GM12878 (cell line): ENCODE measurements around the gene AK4. TPM values are rescaled to one million over a fixed set of nuclear protein-coding genes. Genes with fewer than 3 reads are reported as not detected.

Experiments used
- BHLHE40 ChIP-seq, 2 experiments: fragments of 450-650 bp in 1 of 2; IDR thresholded peaks; 2 replicates each; pipeline ENCODE4 v1.6.1; 2011 to 2017; ENCODE audit warnings: low read depth in 2 of 2, borderline replicate concordance in 1 of 2, improper control_type of control experiment in 1 of 2, low read length in 1 of 2, mild to moderate bottlenecking in 1 of 2
- CBX3 ChIP-seq: fragments of 200-600 bp; sonication (generic); IDR thresholded peaks from 2 replicates; pipeline ENCODE4 v1.6.1; 2016; ENCODE audit warnings: low read depth, borderline replicate concordance
- CBX5 ChIP-seq: sonication (generic); IDR thresholded peaks from 2 replicates; pipeline ENCODE4 v1.6.1; 2016; ENCODE audit warnings: low read depth, moderate library complexity, mild to moderate bottlenecking, inconsistent platforms
- EGR1 ChIP-seq, 2 experiments: IDR thresholded peaks; 1 replicate in 1 of 2; 2 replicates in 1 of 2; pipeline ENCODE4 v1.6.1; 2011 to 2012; ENCODE audit warnings: low read depth in 2 of 2, low read length in 2 of 2, borderline replicate concordance in 1 of 2, mild to moderate bottlenecking in 1 of 2, moderate library complexity in 1 of 2
- EP300 ChIP-seq, 2 experiments: fragments of 150-350 bp in 1 of 2; IDR thresholded peaks; 2 replicates each; pipeline ENCODE4 v1.6.1; 2011 to 2012; ENCODE audit warnings: low read depth in 2 of 2, low read length in 2 of 2, borderline replicate concordance in 1 of 2, improper control_type of control experiment in 1 of 2, inconsistent platforms in 1 of 2; ENCODE audit not compliant: control insufficient read depth in 1 of 2
- HDAC6 ChIP-seq: fragments of 200-600 bp; sonication (generic); IDR thresholded peaks from one replicate; pipeline ENCODE4 v1.8.0; 2017; ENCODE audit warnings: antibody characterized with exemption; ENCODE audit not compliant: unreplicated experiment
- JUND ChIP-seq: IDR thresholded peaks from 2 replicates; pipeline ENCODE4 v1.6.1; 2012; ENCODE audit warnings: low read depth, mild to moderate bottlenecking, low read length, improper control_type of control experiment, moderate library complexity
- KDM1A ChIP-seq: fragments of 200-600 bp; sonication (generic); IDR thresholded peaks from 2 replicates; pipeline ENCODE4 v1.6.1; 2016; ENCODE audit warnings: borderline replicate concordance
- MEF2B ChIP-seq: fragments of 450-650 bp; IDR thresholded peaks from 2 replicates; pipeline ENCODE4 v1.6.1; 2018; ENCODE audit warnings: mild to moderate bottlenecking, moderate library complexity; ENCODE audit not compliant: partially characterized antibody, poor library complexity, severe bottlenecking
- NFIC ChIP-seq: IDR thresholded peaks from 2 replicates; pipeline ENCODE4 v1.6.1; 2012; ENCODE audit warnings: low read depth, mild to moderate bottlenecking, inconsistent platforms, low read length, moderate library complexity
- NFYA ChIP-seq: IDR thresholded peaks from 2 replicates; pipeline ENCODE4 v1.6.1; 2011; ENCODE audit warnings: low read depth, mild to moderate bottlenecking, low read length, improper control_type of control experiment, borderline replicate concordance
- NKRF ChIP-seq: fragments of 450-650 bp; conservative IDR thresholded peaks from 2 replicates; pipeline ENCODE4 v1.6.1; 2017; ENCODE audit warnings: mild to moderate bottlenecking, moderate library complexity
- NR2C2 ChIP-seq: IDR thresholded peaks from 2 replicates; pipeline ENCODE4 v1.6.1; 2011; ENCODE audit warnings: borderline replicate concordance, low read depth; ENCODE audit not compliant: control insufficient read depth, insufficient read length
- PML ChIP-seq: IDR thresholded peaks from 2 replicates; pipeline ENCODE4 v1.6.1; 2012; ENCODE audit warnings: low read length, inconsistent platforms
- RELB ChIP-seq: fragments of 450-650 bp; IDR thresholded peaks from 2 replicates; pipeline ENCODE4 v1.6.1; 2017; ENCODE audit warnings: low read depth, mild to moderate bottlenecking, moderate library complexity
- SIX5 ChIP-seq: IDR thresholded peaks from 2 replicates; pipeline ENCODE4 v1.6.1; 2011; ENCODE audit warnings: mild to moderate bottlenecking, low read depth, low read length, moderate library complexity; ENCODE audit not compliant: severe bottlenecking
- SRF ChIP-seq, 2 experiments: IDR thresholded peaks; 2 replicates each; pipeline ENCODE4 v1.6.1; 2011; ENCODE audit warnings: low read depth in 2 of 2, low read length in 2 of 2, mild to moderate bottlenecking in 1 of 2, moderate library complexity in 1 of 2
- TCF3 ChIP-seq: IDR thresholded peaks from 2 replicates; pipeline ENCODE4 v1.6.1; 2012; ENCODE audit warnings: low read depth, mild to moderate bottlenecking, low read length, borderline replicate concordance; ENCODE audit not compliant: insufficient read depth
- ZBED1 ChIP-seq: IDR thresholded peaks from 2 replicates; pipeline ENCODE4 v1.6.1; 2016; ENCODE audit warnings: borderline replicate concordance
- ZNF217 ChIP-seq: fragments of 450-650 bp; IDR thresholded peaks from 2 replicates; pipeline ENCODE4 v1.6.1; 2017; ENCODE audit warnings: antibody characterized with exemption, mild to moderate bottlenecking
- ZZZ3 ChIP-seq: IDR thresholded peaks from 2 replicates; pipeline ENCODE4 v1.6.1; 2011; ENCODE audit warnings: low read depth; ENCODE audit not compliant: control insufficient read depth, insufficient read length
- polyA plus RNA-seq, 11 experiments: library from polyadenylated mRNA; depleted of rRNA in 4 of 11; unstranded in 6 of 11; stranded (reverse) in 5 of 11; fragments of >200 nt; fragmentation: Nextera tagmentation in 4 of 11; fragmentation: Illumina TruSeq in 1 of 11; extraction: Ambion mirVana in 4 of 11; extraction: Trizol in 1 of 11; gene quantifications; 1 replicate in 1 of 11; 2 replicates in 10 of 11; pipeline versions ENCODE4 v1.2.1 to v1.2.3, GENCODE V29; 2011 to 2016; ENCODE audit warnings: inconsistent platforms in 2 of 11, missing spikeins in 2 of 11, low read depth in 1 of 11
- total RNA-seq, 4 experiments: library from RNA; depleted of rRNA in 3 of 4; stranded (reverse); fragments of >200 nt in 3 of 4; fragmentation: Illumina TruSeq in 1 of 4; extraction: Trizol in 1 of 4; gene quantifications; 2 replicates each; pipeline versions ENCODE4 v1.2.1 to v1.2.3, GENCODE V29; 2013 to 2021

Gene AK4
- total and polyA plus RNA-seq, 10 of the 15 experiments (the other 5 are each of a cell fraction or from before 2014, with no cell fraction given) = 23.9 to 161 (median 49.0) TPM

- TF ChIP-seq RELB (no peak), CBX3 (no peak), NKRF (no peak), SRF (IDR thresholded peaks at IDR 0.05; ENCODE audit: low read depth in 2 of 2, low read length in 2 of 2) (no peak), EGR1 (IDR thresholded peaks at IDR 0.05; ENCODE audit: borderline replicate concordance in 1 of 2, low read depth in 2 of 2, low read length in 2 of 2) (no peak), EP300 (IDR thresholded peaks at IDR 0.05; ENCODE audit: borderline replicate concordance in 1 of 2, control insufficient read depth in 1 of 2, low read depth in 2 of 2, low read length in 2 of 2) (no peak), KDM1A (no peak), ZBED1 (peak; percentile 85; the same call in 1 of the 2 replicates), HDAC6 (no peak), CBX5 (no peak), PML (no peak; the same call in 1 of the 2 replicates), ZNF217 (no peak), TCF3 (no peak), BHLHE40 (IDR thresholded peaks at IDR 0.05; ENCODE audit: borderline replicate concordance in 1 of 2, low read depth in 2 of 2, low read length in 1 of 2) (no peak), SIX5 (no peak), ZZZ3 (no peak), MEF2B (peak; percentile 19), NFIC (peak; percentile 94), NFYA (no peak), JUND (no peak), NR2C2 (no peak)
These were observed 82.9 kb downstream of the AK4 start (continued) for GRCh38 chr1:65230731-65231481.
